ENCODE data around the gene CD96.

GRCh38 chr3:111579495-111579894, 37.5 kb downstream of the CD96 start:
- no peak for TF ChIP-seq EP300 (IDR thresholded peaks at IDR 0.05)
- TF ChIP-seq CTCF (IDR thresholded peaks at IDR 0.05) = no peak

Measured in ovary (tissue), 3 donors.